ENCODE data around the gene ZNF148.
A peak's percentile ranks its signal among the peaks of the same experiment; 100 is the strongest.

Gene ZNF148

GRCh38 chr3:125189378-125190165 lies 185.6 kb downstream of the ZNF148 start:
- no peak for DNase-seq (ENCODE audit: low read depth)

- DNase-seq (ENCODE audit: low read depth): no peak
Measured at GRCh38 chr3:125188955-125189354, 186.2 kb downstream of the ZNF148 start.

GRCh38 chr3:125187599-125187910 lies 187.6 kb downstream of the ZNF148 start:
- DNase-seq (ENCODE audit: low read depth): no peak

GRCh38 chr3:125186800-125187598 lies 188.1 kb downstream of the ZNF148 start:
- no peak for DNase-seq (ENCODE audit: low read depth)

GRCh38 chr3:125186261-125186787 lies 188.8 kb downstream of the ZNF148 start:
- peak; percentile 38 for DNase-seq (ENCODE audit: low read depth)

- DNase-seq (ENCODE audit: low read depth): no peak
Measured at GRCh38 chr3:125185805-125186204, 189.3 kb downstream of the ZNF148 start.

- no peak for DNase-seq (ENCODE audit: low read depth)
Measured at GRCh38 chr3:125179884-125180240, 195.3 kb downstream of the ZNF148 start.

GRCh38 chr3:125179143-125179883 lies 195.8 kb downstream of the ZNF148 start:
- no peak for DNase-seq (ENCODE audit: low read depth)

GRCh38 chr3:125177746-125178145 lies 197.4 kb downstream of the ZNF148 start:
- DNase-seq (ENCODE audit: low read depth): no peak
